B cell (primary cell): ENCODE results near the gene RNASE12.

Experiments used
- CTCF ChIP-seq: fragments of 200-600 bp; IDR thresholded peaks from one replicate; pipeline ENCODE4 v1.8.0; 2022; ENCODE audit warnings: antibody characterized with exemption, mild to moderate bottlenecking
- EZH2 ChIP-seq: IDR thresholded peaks from 2 replicates; pipeline ENCODE4 v1.6.1; 2012; ENCODE audit warnings: borderline replicate concordance, low read depth, mild to moderate bottlenecking, moderate library complexity, low read length; ENCODE audit not compliant: insufficient read depth, poor library complexity, severe bottlenecking

DNA sequence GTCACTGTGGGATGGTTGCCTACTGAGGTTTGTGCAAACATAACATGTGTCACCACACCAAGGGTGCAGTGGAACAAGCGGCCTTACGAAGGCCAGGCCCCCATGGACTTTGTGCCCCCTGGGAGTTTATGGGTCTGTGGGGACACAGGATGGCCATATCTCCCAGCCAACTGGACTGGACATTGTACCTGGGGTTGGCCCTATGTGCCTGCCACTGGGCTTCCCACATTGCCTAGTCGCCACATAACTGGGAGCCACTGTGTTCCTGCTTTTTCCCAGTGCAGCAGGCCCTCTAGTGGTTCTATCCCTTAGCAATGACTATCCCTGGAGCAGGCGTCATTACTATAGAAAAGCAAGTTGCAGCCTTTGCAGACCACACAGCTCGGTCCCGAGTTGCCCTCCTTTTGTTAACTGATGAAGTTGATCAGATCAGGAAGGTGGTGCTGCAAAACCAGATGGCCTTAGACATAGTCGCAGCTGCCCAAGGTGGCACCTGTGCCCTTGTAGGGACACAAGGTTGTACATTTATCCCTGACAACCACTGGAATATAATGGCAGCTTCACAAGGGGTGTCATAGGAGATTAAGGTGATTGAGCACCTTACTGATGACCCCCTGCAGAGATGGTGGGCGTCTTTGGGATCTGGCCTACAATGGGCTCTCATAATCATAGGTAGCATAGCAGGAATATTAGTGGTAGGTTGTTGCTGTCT lies 15.2 kb upstream of the RNASE12 start:
- TF ChIP-seq EZH2 (no peak), CTCF (no peak)
